HepG2 (cell line): ENCODE measurements around the gene ZNF524. TPM values are rescaled to one million over a fixed set of nuclear protein-coding genes. Genes with fewer than 3 reads are reported as not detected.

Experiments
- DMAP1 ChIP-seq: IDR thresholded peaks from 2 replicates; pipeline ENCODE4 v1.6.1; 2016
- GLI4 ChIP-seq: sonication (generic); formaldehyde crosslinking; IDR thresholded peaks from 2 replicates; pipeline ENCODE4 v1.5.1; 2020; ENCODE audit warnings: missing genetic modification reagents, mild to moderate bottlenecking, moderate library complexity, borderline replicate concordance
- JARID2 ChIP-seq: sonication (generic); formaldehyde crosslinking; IDR thresholded peaks from 2 replicates; pipeline ENCODE4 v1.8.1; 2023; ENCODE audit warnings: missing genetic modification reagents, inconsistent platforms; ENCODE audit not compliant: insufficient replicate concordance
- KDM1A ChIP-seq: IDR thresholded peaks from 2 replicates; pipeline ENCODE4 v1.6.1; 2016; ENCODE audit warnings: missing compliant biosample characterization
- POLR2AphosphoS5 ChIP-seq: IDR thresholded peaks from 2 replicates; pipeline ENCODE4 v1.6.1; 2012; ENCODE audit warnings: low read depth, low read length
- ZBTB42 ChIP-seq: sonication (generic); formaldehyde crosslinking; IDR thresholded peaks from 2 replicates; pipeline ENCODE4 v1.5.0; 2020; ENCODE audit warnings: mild to moderate bottlenecking, missing genetic modification reagents
- ZNF12 ChIP-seq: sonication (generic); formaldehyde crosslinking; IDR thresholded peaks from 2 replicates; pipeline ENCODE4 v1.5.0; 2020; ENCODE audit warnings: missing genetic modification reagents
- ZNF546 ChIP-seq: sonication (generic); formaldehyde crosslinking; conservative IDR thresholded peaks from 2 replicates; pipeline ENCODE4 v1.8.1; 2023; ENCODE audit warnings: mild to moderate bottlenecking, missing genetic modification reagents
- ZNF768 ChIP-seq: sonication (generic); formaldehyde crosslinking; IDR thresholded peaks from 2 replicates; pipeline ENCODE4 v1.4.0; 2020; ENCODE audit warnings: missing genetic modification reagents
- ZNF776 ChIP-seq: sonication (generic); formaldehyde crosslinking; IDR thresholded peaks from 2 replicates; pipeline ENCODE4 v1.4.0; 2020; ENCODE audit warnings: mild to moderate bottlenecking, missing genetic modification reagents
- polyA plus RNA-seq, 8 experiments: library from polyadenylated mRNA; depleted of rRNA in 3 of 8; stranded (reverse) in 7 of 8; unstranded in 1 of 8; fragments of >200 nt; fragmentation: Illumina TruSeq in 4 of 8; extraction: Trizol in 4 of 8; gene quantifications; 2 replicates each; pipeline versions ENCODE4 v1.2.1 to v1.2.3, GENCODE V29; 2011 to 2016; ENCODE audit warnings: low read depth in 4 of 8, missing spikeins in 1 of 8, mixed read lengths in 1 of 8; ENCODE audit not compliant: insufficient read depth in 1 of 8
- total RNA-seq, 5 experiments: library from RNA; depleted of rRNA; stranded (reverse); fragments of >200 nt; fragmentation: Illumina TruSeq; extraction: Trizol; gene quantifications; 2 replicates each; pipeline ENCODE4 v1.2.3, GENCODE V29; 2016; ENCODE audit warnings: low read depth in 1 of 5
- TF ChIP-seq, protein P1 (sequence below): sonication (generic); formaldehyde crosslinking; IDR thresholded peaks from 2 replicates; pipeline ENCODE4 v1.4.0; 2020; ENCODE audit warnings: missing genetic modification reagents
- TF ChIP-seq, protein P2 (sequence below): conservative IDR thresholded peaks from 2 replicates; pipeline ENCODE4 v1.6.1; 2018; ENCODE audit warnings: missing genetic modification reagents
- TF ChIP-seq, protein P3 (sequence below): IDR thresholded peaks from 2 replicates; pipeline ENCODE4 v1.4.0; 2020; ENCODE audit warnings: mild to moderate bottlenecking, missing genetic modification reagents
- TF ChIP-seq, protein P4 (sequence below): sonication (generic); formaldehyde crosslinking; IDR thresholded peaks from 2 replicates; pipeline ENCODE4 v1.9.0; 2022; ENCODE audit warnings: missing genetic modification reagents, mild to moderate bottlenecking, borderline replicate concordance
- TF ChIP-seq, protein P5 (sequence below): sonication (generic); formaldehyde crosslinking; IDR thresholded peaks from 2 replicates; pipeline ENCODE4 v1.4.0; 2020; ENCODE audit warnings: mild to moderate bottlenecking, low read depth, missing genetic modification reagents

The ZNF524 gene
- total and polyA plus RNA-seq, 2 of the 13 experiments (the other 11 are each of a cell fraction or from before 2014, with no cell fraction given) = 3.2 to 4.6 TPM

DNA sequence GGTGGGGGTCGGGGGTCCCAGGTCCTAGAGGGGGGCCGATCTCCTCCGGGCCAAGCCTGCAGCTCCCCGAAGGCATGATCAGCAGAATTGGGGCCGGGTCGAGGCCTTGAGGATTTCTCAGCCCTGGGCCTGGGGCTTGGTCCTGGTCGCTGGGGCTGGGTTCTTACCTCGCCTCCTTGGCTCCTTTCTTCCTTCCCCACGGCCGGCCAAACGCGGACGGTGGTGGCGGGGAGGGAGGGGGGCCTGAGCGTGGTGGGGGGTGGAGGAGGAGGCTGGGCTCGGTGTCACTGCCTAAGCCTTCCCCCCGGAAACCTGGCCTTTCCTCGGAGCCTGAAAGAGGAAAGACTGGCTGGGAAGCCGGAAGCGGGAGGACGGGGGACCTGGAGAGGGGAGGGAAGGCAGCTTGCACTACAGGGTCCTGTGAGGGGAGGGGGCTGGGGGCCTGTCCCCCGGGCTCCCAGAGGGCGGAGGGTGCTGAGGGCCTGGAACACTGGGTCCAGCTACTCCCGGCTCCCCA, 19.4 kb upstream of the ZNF524 start, which contains the start of gene ZNF579 (continued):
- peak; percentile 59; the same call in 1 of the 2 replicates for TF ChIP-seq ZNF768 (CRISPR knock-in tag)
- TF ChIP-seq, protein P1, sequence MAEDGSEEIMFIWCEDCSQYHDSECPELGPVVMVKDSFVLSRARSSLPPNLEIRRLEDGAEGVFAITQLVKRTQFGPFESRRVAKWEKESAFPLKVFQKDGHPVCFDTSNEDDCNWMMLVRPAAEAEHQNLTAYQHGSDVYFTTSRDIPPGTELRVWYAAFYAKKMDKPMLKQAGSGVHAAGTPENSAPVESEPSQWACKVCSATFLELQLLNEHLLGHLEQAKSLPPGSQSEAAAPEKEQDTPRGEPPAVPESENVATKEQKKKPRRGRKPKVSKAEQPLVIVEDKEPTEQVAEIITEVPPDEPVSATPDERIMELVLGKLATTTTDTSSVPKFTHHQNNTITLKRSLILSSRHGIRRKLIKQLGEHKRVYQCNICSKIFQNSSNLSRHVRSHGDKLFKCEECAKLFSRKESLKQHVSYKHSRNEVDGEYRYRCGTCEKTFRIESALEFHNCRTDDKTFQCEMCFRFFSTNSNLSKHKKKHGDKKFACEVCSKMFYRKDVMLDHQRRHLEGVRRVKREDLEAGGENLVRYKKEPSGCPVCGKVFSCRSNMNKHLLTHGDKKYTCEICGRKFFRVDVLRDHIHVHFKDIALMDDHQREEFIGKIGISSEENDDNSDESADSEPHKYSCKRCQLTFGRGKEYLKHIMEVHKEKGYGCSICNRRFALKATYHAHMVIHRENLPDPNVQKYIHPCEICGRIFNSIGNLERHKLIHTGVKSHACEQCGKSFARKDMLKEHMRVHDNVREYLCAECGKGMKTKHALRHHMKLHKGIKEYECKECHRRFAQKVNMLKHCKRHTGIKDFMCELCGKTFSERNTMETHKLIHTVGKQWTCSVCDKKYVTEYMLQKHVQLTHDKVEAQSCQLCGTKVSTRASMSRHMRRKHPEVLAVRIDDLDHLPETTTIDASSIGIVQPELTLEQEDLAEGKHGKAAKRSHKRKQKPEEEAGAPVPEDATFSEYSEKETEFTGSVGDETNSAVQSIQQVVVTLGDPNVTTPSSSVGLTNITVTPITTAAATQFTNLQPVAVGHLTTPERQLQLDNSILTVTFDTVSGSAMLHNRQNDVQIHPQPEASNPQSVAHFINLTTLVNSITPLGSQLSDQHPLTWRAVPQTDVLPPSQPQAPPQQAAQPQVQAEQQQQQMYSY (CRISPR knock-in tag) = no peak
- no peak for TF ChIP-seq ZNF776
- TF ChIP-seq ZNF12 (CRISPR knock-in tag) = peak; percentile 52; the same call in 1 of the 2 replicates
- TF ChIP-seq, protein P2, sequence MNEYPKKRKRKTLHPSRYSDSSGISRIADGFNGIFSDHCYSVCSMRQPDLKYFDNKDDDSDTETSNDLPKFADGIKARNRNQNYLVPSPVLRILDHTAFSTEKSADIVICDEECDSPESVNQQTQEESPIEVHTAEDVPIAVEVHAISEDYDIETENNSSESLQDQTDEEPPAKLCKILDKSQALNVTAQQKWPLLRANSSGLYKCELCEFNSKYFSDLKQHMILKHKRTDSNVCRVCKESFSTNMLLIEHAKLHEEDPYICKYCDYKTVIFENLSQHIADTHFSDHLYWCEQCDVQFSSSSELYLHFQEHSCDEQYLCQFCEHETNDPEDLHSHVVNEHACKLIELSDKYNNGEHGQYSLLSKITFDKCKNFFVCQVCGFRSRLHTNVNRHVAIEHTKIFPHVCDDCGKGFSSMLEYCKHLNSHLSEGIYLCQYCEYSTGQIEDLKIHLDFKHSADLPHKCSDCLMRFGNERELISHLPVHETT (CRISPR knock-in tag) = peak; percentile 77; the same call in 1 of the 2 replicates
- TF ChIP-seq, protein P3, sequence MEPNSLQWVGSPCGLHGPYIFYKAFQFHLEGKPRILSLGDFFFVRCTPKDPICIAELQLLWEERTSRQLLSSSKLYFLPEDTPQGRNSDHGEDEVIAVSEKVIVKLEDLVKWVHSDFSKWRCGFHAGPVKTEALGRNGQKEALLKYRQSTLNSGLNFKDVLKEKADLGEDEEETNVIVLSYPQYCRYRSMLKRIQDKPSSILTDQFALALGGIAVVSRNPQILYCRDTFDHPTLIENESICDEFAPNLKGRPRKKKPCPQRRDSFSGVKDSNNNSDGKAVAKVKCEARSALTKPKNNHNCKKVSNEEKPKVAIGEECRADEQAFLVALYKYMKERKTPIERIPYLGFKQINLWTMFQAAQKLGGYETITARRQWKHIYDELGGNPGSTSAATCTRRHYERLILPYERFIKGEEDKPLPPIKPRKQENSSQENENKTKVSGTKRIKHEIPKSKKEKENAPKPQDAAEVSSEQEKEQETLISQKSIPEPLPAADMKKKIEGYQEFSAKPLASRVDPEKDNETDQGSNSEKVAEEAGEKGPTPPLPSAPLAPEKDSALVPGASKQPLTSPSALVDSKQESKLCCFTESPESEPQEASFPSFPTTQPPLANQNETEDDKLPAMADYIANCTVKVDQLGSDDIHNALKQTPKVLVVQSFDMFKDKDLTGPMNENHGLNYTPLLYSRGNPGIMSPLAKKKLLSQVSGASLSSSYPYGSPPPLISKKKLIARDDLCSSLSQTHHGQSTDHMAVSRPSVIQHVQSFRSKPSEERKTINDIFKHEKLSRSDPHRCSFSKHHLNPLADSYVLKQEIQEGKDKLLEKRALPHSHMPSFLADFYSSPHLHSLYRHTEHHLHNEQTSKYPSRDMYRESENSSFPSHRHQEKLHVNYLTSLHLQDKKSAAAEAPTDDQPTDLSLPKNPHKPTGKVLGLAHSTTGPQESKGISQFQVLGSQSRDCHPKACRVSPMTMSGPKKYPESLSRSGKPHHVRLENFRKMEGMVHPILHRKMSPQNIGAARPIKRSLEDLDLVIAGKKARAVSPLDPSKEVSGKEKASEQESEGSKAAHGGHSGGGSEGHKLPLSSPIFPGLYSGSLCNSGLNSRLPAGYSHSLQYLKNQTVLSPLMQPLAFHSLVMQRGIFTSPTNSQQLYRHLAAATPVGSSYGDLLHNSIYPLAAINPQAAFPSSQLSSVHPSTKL = peak; percentile 24; the same call in 1 of the 2 replicates
- no peak for TF ChIP-seq ZBTB42 (CRISPR knock-in tag)
- TF ChIP-seq, protein P4, sequence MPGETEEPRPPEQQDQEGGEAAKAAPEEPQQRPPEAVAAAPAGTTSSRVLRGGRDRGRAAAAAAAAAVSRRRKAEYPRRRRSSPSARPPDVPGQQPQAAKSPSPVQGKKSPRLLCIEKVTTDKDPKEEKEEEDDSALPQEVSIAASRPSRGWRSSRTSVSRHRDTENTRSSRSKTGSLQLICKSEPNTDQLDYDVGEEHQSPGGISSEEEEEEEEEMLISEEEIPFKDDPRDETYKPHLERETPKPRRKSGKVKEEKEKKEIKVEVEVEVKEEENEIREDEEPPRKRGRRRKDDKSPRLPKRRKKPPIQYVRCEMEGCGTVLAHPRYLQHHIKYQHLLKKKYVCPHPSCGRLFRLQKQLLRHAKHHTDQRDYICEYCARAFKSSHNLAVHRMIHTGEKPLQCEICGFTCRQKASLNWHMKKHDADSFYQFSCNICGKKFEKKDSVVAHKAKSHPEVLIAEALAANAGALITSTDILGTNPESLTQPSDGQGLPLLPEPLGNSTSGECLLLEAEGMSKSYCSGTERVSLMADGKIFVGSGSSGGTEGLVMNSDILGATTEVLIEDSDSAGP (CRISPR knock-in tag) = peak; percentile 49; the same call in 1 of the 2 replicates
- peak; percentile 4; the same call in 1 of the 2 replicates for TF ChIP-seq ZNF546 (CRISPR knock-in tag)
- peak; percentile 33; the same call in 1 of the 2 replicates for TF ChIP-seq DMAP1 (CRISPR knock-in tag)
- TF ChIP-seq JARID2 = no peak
- TF ChIP-seq POLR2AphosphoS5 = peak; percentile 33; the same call in 1 of the 2 replicates
- TF ChIP-seq GLI4 (CRISPR knock-in tag) = 0 out of 2 replicates have a peak, but pooled peaks have one; percentile 24
- TF ChIP-seq KDM1A (CRISPR knock-in tag) = no peak
- TF ChIP-seq, protein P5, sequence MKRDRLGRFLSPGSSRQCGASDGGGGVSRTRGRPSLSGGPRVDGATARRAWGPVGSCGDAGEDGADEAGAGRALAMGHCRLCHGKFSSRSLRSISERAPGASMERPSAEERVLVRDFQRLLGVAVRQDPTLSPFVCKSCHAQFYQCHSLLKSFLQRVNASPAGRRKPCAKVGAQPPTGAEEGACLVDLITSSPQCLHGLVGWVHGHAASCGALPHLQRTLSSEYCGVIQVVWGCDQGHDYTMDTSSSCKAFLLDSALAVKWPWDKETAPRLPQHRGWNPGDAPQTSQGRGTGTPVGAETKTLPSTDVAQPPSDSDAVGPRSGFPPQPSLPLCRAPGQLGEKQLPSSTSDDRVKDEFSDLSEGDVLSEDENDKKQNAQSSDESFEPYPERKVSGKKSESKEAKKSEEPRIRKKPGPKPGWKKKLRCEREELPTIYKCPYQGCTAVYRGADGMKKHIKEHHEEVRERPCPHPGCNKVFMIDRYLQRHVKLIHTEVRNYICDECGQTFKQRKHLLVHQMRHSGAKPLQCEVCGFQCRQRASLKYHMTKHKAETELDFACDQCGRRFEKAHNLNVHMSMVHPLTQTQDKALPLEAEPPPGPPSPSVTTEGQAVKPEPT (CRISPR knock-in tag) = no peak
